MM.1S (cell line): ENCODE measurements around the gene HSPG2.
"Not testable (repeated sequence)": the region's sequence is repeated elsewhere in the genome, so short reads cannot be mapped to it uniquely, and the experiment has no call there.

Experiments
- DNase-seq: peaks from one replicate; pipeline ENCODE4 v3.0.0-alpha.2; 2015
- H2AFZ ChIP-seq: fragments of 300-600 bp; sonication (generic); 2 replicates; pipeline ENCODE4 v1.6.0; 2016; ENCODE audit warnings: antibody characterized with exemption, low read length
- H3F3A ChIP-seq: fragments of 300-600 bp; sonication (generic); 2 replicates; pipeline ENCODE4 v1.6.1; 2016; ENCODE audit warnings: mild to moderate bottlenecking, antibody characterized with exemption, low read length, moderate library complexity, mixed read lengths; ENCODE audit not compliant: insufficient read depth
- H3K27ac ChIP-seq: fragments of 300-600 bp; sonication (generic); 2 replicates; pipeline ENCODE4 v1.5.1; 2016; ENCODE audit warnings: mild to moderate bottlenecking, low read length
- H3K27me3 ChIP-seq: fragments of 300-600 bp; sonication (generic); replicated peaks from 2 replicates; pipeline ENCODE4 v1.6.0; 2016; ENCODE audit warnings: low read length; ENCODE audit not compliant: insufficient read depth
- H3K36me3 ChIP-seq: fragments of 300-600 bp; sonication (generic); replicated peaks from 2 replicates; pipeline ENCODE4 v1.6.1; 2016; ENCODE audit warnings: mild to moderate bottlenecking, low read length, mixed read lengths; ENCODE audit not compliant: insufficient read depth
- H3K4me1 ChIP-seq: fragments of 300-600 bp; sonication (generic); 2 replicates; pipeline ENCODE4 v1.6.1; 2016; ENCODE audit warnings: low read length, mixed read lengths
- H3K4me2 ChIP-seq: fragments of 300-600 bp; sonication (generic); 2 replicates; pipeline ENCODE4 v1.6.0; 2016; ENCODE audit warnings: low read depth, low read length
- H3K4me3 ChIP-seq: fragments of 300-600 bp; sonication (generic); 2 replicates; pipeline ENCODE4 v1.5.1; 2016; ENCODE audit warnings: low read length, mixed read lengths
- H3K79me2 ChIP-seq: fragments of 300-600 bp; sonication (generic); 2 replicates; pipeline ENCODE4 v1.6.1; 2016; ENCODE audit warnings: mixed run types, low read length, mixed read lengths
- H3K9ac ChIP-seq: fragments of 300-600 bp; sonication (generic); 2 replicates; pipeline ENCODE4 v1.6.1; 2016; ENCODE audit warnings: low read length, mixed read lengths
- H3K9me2 ChIP-seq: fragments of 300-600 bp; sonication (generic); replicated peaks from 2 replicates; pipeline ENCODE4 v1.6.1; 2016; ENCODE audit warnings: mild to moderate bottlenecking, low read length, mixed read lengths; ENCODE audit not compliant: insufficient read depth
- H3K9me3 ChIP-seq: fragments of 300-600 bp; sonication (generic); replicated peaks from 2 replicates; pipeline ENCODE4 v1.6.1; 2016; ENCODE audit warnings: mild to moderate bottlenecking, low read length, mixed read lengths; ENCODE audit not compliant: insufficient read depth
- H4K20me1 ChIP-seq: fragments of 300-600 bp; sonication (generic); 2 replicates; pipeline ENCODE4 v1.6.1; 2016; ENCODE audit warnings: mild to moderate bottlenecking, low read length, moderate library complexity, mixed read lengths; ENCODE audit not compliant: insufficient read depth
- CTCF ChIP-seq: fragments of 300-600 bp; sonication (generic); IDR thresholded peaks from 2 replicates; pipeline ENCODE4 v1.5.1; 2016; ENCODE audit warnings: antibody characterized with exemption, low read length, mixed read lengths

The HSPG2 gene

GRCh38 chr1:21980515-21981220, 43.6 kb upstream of the HSPG2 start:
- H3K9me3 ChIP-seq, H3F3A ChIP-seq, H2AFZ ChIP-seq, H3K4me2 ChIP-seq, H3K27me3 ChIP-seq, H3K79me2 ChIP-seq, H3K9ac ChIP-seq, H3K4me1 ChIP-seq, H3K9me2 ChIP-seq, H4K20me1 ChIP-seq, H3K27ac ChIP-seq, H3K36me3 ChIP-seq, H3K4me3 ChIP-seq: not testable (repeated sequence)
- DNase-seq, result peak; percentile 10
- peak; percentile 27; the same call in 1 of the 2 replicates for TF ChIP-seq CTCF

GRCh38 chr1:21978209-21978608, 41.1 kb upstream of the HSPG2 start:
- not testable (repeated sequence) for H3K9ac ChIP-seq, H3K79me2 ChIP-seq, H3K27ac ChIP-seq, H3F3A ChIP-seq, H4K20me1 ChIP-seq, H3K4me2 ChIP-seq, H3K4me1 ChIP-seq, H3K27me3 ChIP-seq, H2AFZ ChIP-seq, H3K9me2 ChIP-seq, H3K36me3 ChIP-seq, DNase-seq, H3K4me3 ChIP-seq, H3K9me3 ChIP-seq

- H3K9me3 ChIP-seq, H3K4me1 ChIP-seq, H3K9ac ChIP-seq, H3K27me3 ChIP-seq, H4K20me1 ChIP-seq, H3K4me3 ChIP-seq, DNase-seq, H3K79me2 ChIP-seq, H2AFZ ChIP-seq, H3F3A ChIP-seq, H3K4me2 ChIP-seq, H3K36me3 ChIP-seq, H3K27ac ChIP-seq, H3K9me2 ChIP-seq: not testable (repeated sequence)
Observed at GRCh38 chr1:21976703-21977239, 39.7 kb upstream of the HSPG2 start, which contains the start of gene CELA3B. Gene CELA3B (plus strand): TSS chr1:21977022. CDS start chr1:21977040, 18 bp downstream.

GRCh38 chr1:21975296-21975695, 38.2 kb upstream of the HSPG2 start:
- not testable (repeated sequence) for H3K4me2 ChIP-seq, H3K36me3 ChIP-seq, DNase-seq, H3K27me3 ChIP-seq, H3K4me1 ChIP-seq, H3K27ac ChIP-seq, H3K9me2 ChIP-seq, H2AFZ ChIP-seq, H3K79me2 ChIP-seq, H3F3A ChIP-seq, H3K4me3 ChIP-seq, H4K20me1 ChIP-seq, H3K9ac ChIP-seq, H3K9me3 ChIP-seq

- not testable (repeated sequence) for H3K27me3 ChIP-seq, DNase-seq, H3K9me3 ChIP-seq, H3K79me2 ChIP-seq, H3K27ac ChIP-seq, H4K20me1 ChIP-seq, H3K4me2 ChIP-seq, H3K36me3 ChIP-seq, H3F3A ChIP-seq, H3K4me1 ChIP-seq, H3K4me3 ChIP-seq, H3K9ac ChIP-seq, H3K9me2 ChIP-seq, H2AFZ ChIP-seq
Observed at GRCh38 chr1:21974699-21975098, 37.6 kb upstream of the HSPG2 start.

- H3K27me3 ChIP-seq, H3K4me2 ChIP-seq, H3K9me2 ChIP-seq, H3F3A ChIP-seq, H3K9ac ChIP-seq, H3K79me2 ChIP-seq, DNase-seq, H3K36me3 ChIP-seq, H2AFZ ChIP-seq, H3K4me3 ChIP-seq, H3K4me1 ChIP-seq, H3K9me3 ChIP-seq, H3K27ac ChIP-seq, H4K20me1 ChIP-seq: not testable (repeated sequence)
Observed at GRCh38 chr1:21973948-21974347, 36.8 kb upstream of the HSPG2 start.

GRCh38 chr1:21972973-21973441, 35.9 kb upstream of the HSPG2 start:
- H3K4me1 ChIP-seq, H3K9me2 ChIP-seq, H3K36me3 ChIP-seq, H3K27ac ChIP-seq, H2AFZ ChIP-seq, H4K20me1 ChIP-seq, H3K4me3 ChIP-seq, H3K9ac ChIP-seq, H3K27me3 ChIP-seq, H3K4me2 ChIP-seq, H3K9me3 ChIP-seq, DNase-seq, H3F3A ChIP-seq, H3K79me2 ChIP-seq: not testable (repeated sequence)
